ENCODE data around the gene SRRM3. TPM values are rescaled to one million over a fixed set of nuclear protein-coding genes. Genes with fewer than 3 reads are reported as not detected.

SRRM3 gene
- total and polyA plus RNA-seq, 9 of the 15 experiments (the other 6 are each of a cell fraction or from before 2014, with no cell fraction given): 0.04 to 0.91 (median 0.46) TPM; not detected in 2

DNA sequence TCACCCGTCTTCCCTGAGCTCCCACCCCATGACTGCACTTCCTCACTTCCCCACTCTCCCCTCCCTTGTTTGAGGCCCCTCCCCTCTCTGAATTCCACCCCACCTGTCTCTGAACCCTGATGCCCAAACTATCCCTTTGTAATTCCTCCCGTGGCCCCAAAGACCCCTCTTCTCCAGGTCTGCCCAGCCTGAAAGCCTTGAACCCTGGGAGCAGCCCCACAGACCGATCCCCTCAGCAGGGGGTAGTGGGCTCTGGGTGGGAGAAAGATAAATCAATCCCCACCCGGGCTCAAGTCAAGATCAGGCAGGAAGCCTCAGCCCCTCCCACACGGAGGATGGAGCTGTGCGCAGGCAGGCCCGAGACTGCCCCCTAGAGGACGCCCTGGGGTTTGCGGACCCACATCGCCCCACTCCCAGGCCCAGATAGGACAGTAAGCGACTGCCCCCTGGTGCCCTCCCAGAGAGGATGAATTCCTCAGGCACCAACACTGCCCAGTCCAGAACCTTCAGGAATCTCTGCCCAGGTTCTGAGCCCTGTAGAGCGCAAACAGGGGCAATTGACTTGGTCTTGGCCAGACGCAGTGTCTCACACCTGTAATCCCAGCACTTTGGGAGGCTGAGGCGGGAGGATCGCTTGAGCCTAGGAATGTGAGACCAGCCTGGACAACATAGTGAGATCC lies 112.5 kb downstream of the SRRM3 start (continued):
- peak; percentile 78 for TF ChIP-seq CREM (IDR thresholded peaks at IDR 0.05; ENCODE audit: low read depth)
- 0 out of 2 replicates have a peak, but pooled peaks have one; percentile 31 for TF ChIP-seq CHD2 (IDR thresholded peaks at IDR 0.05; ENCODE audit: low read depth, low read length)
- TF ChIP-seq GATA2 (CRISPR knock-in tag; IDR thresholded peaks at IDR 0.05): peak; percentile 19; the same call in 1 of the 2 replicates
- TF ChIP-seq GTF2F1 (IDR thresholded peaks at IDR 0.05; ENCODE audit: low read depth, low read length): peak; percentile 72; the same call in 1 of the 2 replicates
- TF ChIP-seq, protein P1, sequence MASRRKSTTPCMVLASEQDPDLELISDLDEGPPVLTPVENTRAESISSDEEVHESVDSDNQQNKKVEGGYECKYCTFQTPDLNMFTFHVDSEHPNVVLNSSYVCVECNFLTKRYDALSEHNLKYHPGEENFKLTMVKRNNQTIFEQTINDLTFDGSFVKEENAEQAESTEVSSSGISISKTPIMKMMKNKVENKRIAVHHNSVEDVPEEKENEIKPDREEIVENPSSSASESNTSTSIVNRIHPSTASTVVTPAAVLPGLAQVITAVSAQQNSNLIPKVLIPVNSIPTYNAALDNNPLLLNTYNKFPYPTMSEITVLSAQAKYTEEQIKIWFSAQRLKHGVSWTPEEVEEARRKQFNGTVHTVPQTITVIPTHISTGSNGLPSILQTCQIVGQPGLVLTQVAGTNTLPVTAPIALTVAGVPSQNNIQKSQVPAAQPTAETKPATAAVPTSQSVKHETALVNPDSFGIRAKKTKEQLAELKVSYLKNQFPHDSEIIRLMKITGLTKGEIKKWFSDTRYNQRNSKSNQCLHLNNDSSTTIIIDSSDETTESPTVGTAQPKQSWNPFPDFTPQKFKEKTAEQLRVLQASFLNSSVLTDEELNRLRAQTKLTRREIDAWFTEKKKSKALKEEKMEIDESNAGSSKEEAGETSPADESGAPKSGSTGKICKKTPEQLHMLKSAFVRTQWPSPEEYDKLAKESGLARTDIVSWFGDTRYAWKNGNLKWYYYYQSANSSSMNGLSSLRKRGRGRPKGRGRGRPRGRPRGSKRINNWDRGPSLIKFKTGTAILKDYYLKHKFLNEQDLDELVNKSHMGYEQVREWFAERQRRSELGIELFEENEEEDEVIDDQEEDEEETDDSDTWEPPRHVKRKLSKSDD (conservative IDR thresholded peaks at IDR 0.05; ENCODE audit: low read length): peak; percentile 75; the same call in 1 of the 2 replicates
- TF ChIP-seq RFX5 (IDR thresholded peaks at IDR 0.05; ENCODE audit: low read depth, low read length): peak; percentile 60; the same call in 1 of the 2 replicates
- peak; percentile 82; the same call in 1 of the 2 replicates for TF ChIP-seq ZKSCAN1 (IDR thresholded peaks at IDR 0.05; ENCODE audit: low read depth, low read length)
- TF ChIP-seq, protein P2, sequence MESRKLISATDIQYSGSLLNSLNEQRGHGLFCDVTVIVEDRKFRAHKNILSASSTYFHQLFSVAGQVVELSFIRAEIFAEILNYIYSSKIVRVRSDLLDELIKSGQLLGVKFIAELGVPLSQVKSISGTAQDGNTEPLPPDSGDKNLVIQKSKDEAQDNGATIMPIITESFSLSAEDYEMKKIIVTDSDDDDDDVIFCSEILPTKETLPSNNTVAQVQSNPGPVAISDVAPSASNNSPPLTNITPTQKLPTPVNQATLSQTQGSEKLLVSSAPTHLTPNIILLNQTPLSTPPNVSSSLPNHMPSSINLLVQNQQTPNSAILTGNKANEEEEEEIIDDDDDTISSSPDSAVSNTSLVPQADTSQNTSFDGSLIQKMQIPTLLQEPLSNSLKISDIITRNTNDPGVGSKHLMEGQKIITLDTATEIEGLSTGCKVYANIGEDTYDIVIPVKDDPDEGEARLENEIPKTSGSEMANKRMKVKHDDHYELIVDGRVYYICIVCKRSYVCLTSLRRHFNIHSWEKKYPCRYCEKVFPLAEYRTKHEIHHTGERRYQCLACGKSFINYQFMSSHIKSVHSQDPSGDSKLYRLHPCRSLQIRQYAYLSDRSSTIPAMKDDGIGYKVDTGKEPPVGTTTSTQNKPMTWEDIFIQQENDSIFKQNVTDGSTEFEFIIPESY (CRISPR knock-in tag; IDR thresholded peaks at IDR 0.05): peak; percentile 93
- TF ChIP-seq KLF6 (CRISPR knock-in tag; IDR thresholded peaks at IDR 0.05; ENCODE audit: borderline replicate concordance): peak; percentile 45; the same call in 1 of the 2 replicates
- peak; percentile 84 for TF ChIP-seq KLF16 (IDR thresholded peaks at IDR 0.05)
- 0 out of 2 replicates have a peak, but pooled peaks have one; percentile 29 for TF ChIP-seq TAF7 (tag; IDR thresholded peaks at IDR 0.05)
- peak; percentile 50; the same call in 1 of the 2 replicates for TF ChIP-seq SREBF2 (CRISPR knock-in tag; IDR thresholded peaks at IDR 0.05)
- peak; percentile 72 for TF ChIP-seq EP300 (IDR thresholded peaks at IDR 0.05; ENCODE audit: low read length)
- peak; percentile 98 for TF ChIP-seq CC2D1A (IDR thresholded peaks at IDR 0.05)
- TF ChIP-seq ZNF24 (IDR thresholded peaks at IDR 0.05): peak; percentile 63; the same call in 1 of the 2 replicates
- peak; percentile 34; the same call in 1 of the 2 replicates for TF ChIP-seq NCOR1 (IDR thresholded peaks at IDR 0.05)
- TF ChIP-seq, protein P3, sequence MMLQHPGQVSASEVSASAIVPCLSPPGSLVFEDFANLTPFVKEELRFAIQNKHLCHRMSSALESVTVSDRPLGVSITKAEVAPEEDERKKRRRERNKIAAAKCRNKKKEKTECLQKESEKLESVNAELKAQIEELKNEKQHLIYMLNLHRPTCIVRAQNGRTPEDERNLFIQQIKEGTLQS (IDR thresholded peaks at IDR 0.05): no peak
- TF ChIP-seq, protein P3 (CRISPR knock-in tag; conservative IDR thresholded peaks at IDR 0.05): peak; percentile 81; the same call in 1 of the 2 replicates
- 0 out of 2 replicates have a peak, but pooled peaks have one; percentile 22 for TF ChIP-seq ZBED1 (IDR thresholded peaks at IDR 0.05)
- TF ChIP-seq, protein P4, sequence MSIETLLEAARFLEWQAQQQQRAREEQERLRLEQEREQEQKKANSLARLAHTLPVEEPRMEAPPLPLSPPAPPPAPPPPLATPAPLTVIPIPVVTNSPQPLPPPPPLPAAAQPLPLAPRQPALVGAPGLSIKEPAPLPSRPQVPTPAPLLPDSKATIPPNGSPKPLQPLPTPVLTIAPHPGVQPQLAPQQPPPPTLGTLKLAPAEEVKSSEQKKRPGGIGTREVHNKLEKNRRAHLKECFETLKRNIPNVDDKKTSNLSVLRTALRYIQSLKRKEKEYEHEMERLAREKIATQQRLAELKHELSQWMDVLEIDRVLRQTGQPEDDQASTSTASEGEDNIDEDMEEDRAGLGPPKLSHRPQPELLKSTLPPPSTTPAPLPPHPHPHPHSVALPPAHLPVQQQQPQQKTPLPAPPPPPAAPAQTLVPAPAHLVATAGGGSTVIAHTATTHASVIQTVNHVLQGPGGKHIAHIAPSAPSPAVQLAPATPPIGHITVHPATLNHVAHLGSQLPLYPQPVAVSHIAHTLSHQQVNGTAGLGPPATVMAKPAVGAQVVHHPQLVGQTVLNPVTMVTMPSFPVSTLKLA (conservative IDR thresholded peaks at IDR 0.05): peak in 1 of 2 experiments; percentile 59; a peak in 2 of 4 replicates
- no peak for TF ChIP-seq KDM5B (IDR thresholded peaks at IDR 0.05; ENCODE audit: insufficient replicate concordance, low read depth, low read length)
- peak; percentile 17; the same call in 1 of the 2 replicates for TF ChIP-seq ETV1 (tag; conservative IDR thresholded peaks at IDR 0.05; ENCODE audit: low read depth)
- 0 out of 2 replicates have a peak, but pooled peaks have one; percentile 32 for TF ChIP-seq HDAC2 (IDR thresholded peaks at IDR 0.05)

Data from K562 (cell line).